Activated CD4-positive, alpha-beta T cell treated with anti-CD3 and anti-CD28 coated beads for 36 hours (primary cell): Measurements from ENCODE around the gene FXYD5. TPM values are rescaled to one million over a fixed set of nuclear protein-coding genes. Genes with fewer than 3 reads are reported as not detected.

Experiments used
- ATAC-seq: fragments of 200-7000 bp; cut with Tn5 transposase; one replicate; pipeline ENCODE4 v1.10.0; 2021; ENCODE audit warnings: mild to moderate bottlenecking, moderate library complexity
- CTCF ChIA-PET: fragments of 350-600 bp; sonication (Branson Sonifier 250); formaldehyde crosslinking; loops from one replicate; lab custom pipeline; 2021; ENCODE audit warnings: antibody characterized with exemption; lab: Charles Lee
- POLR2A ChIA-PET: fragments of 350-600 bp; sonication (Branson Sonifier 250); formaldehyde crosslinking; loops from one replicate; lab custom pipeline; 2021; ENCODE audit warnings: antibody characterized with exemption, inconsistent platforms; lab: Charles Lee
- DNase-seq: peaks from one replicate; pipeline ENCODE4 v3.0.0-alpha.2; 2020
- H3K27ac Mint-ChIP-seq: one replicate; pipeline ENCODE4 v1.8.0; 2021; ENCODE audit warnings: mixed read lengths
- H3K27me3 Mint-ChIP-seq: one replicate; pipeline ENCODE4 v1.8.0; 2021; ENCODE audit warnings: mixed read lengths
- H3K36me3 Mint-ChIP-seq: one replicate; pipeline ENCODE4 v1.8.0; 2021; ENCODE audit warnings: low read depth, mixed read lengths
- H3K4me1 Mint-ChIP-seq: one replicate; pipeline ENCODE4 v1.8.0; 2021; ENCODE audit warnings: mixed read lengths
- H3K4me3 Mint-ChIP-seq: one replicate; pipeline ENCODE4 v1.8.0; 2021; ENCODE audit warnings: mild to moderate bottlenecking, moderate library complexity, mixed read lengths
- H3K9me3 Mint-ChIP-seq: one replicate; pipeline ENCODE4 v1.8.0; 2021; ENCODE audit warnings: low read depth, mixed read lengths
- intact Hi-C, 2 experiments: fragments of 100-400 bp; cut with DNase I in 1 of 2; cut with micrococcal nuclease in 1 of 2; formaldehyde crosslinking; loops; one replicate each; pipeline versions ENCODE4 v1.14.2 to v1.15.1; 2022 to 2024; cut with DNase I, micrococcal nuclease
- total RNA-seq, 2 experiments: library from RNA; stranded (reverse); gene quantifications; one replicate each; pipeline ENCODE4 v1.2.3, GENCODE V29; 2021

The FXYD5 gene
- total RNA-seq, 2 experiments from 2014 or later: 261 to 358 TPM

DNA sequence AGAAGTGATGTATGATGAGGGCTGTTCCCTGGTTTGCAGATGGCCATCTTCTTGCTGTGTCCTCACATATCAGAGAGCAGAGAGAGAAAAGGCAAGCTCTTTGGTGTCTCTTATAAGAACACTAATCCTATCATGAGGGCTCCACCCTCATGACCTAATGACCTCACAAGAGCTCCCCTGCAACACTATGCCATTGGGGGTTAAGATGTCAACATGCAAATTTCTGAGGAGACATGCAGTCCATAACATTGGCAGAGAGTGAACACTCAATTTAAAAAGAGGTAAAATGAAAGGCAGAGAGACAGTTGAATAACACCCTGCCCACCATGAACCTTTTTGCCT, 63.1 kb downstream of the FXYD5 start:
- intact Hi-C loops: loop anchor here in 1 of 2 experiments (1.0 kb wide), 1 partner anchor 173 kb away; no protein-coding TSS in a partner anchor
- H3K9me3 Mint-ChIP-seq: peaks cover 15% of the 10 kb centered on the region
- ChIA-PET POLR2A (no interaction called here), CTCF (interaction anchor here (0.7 to 1.4 kb wide), 2 partner anchors 15 to 18 kb away, joined by 4 to 5 read pairs; no protein-coding TSS in a partner anchor)
- H3K36me3 Mint-ChIP-seq: peaks cover 1% of the 10 kb centered on the region
- ATAC-seq (no peak), DNase-seq (no peak)
- H3K4me3 Mint-ChIP-seq: no peak overlapping the region
- no peaks in the 10 kb centered on the region for H3K27me3 Mint-ChIP-seq
- peaks cover 43% of the 10 kb centered on the region for H3K4me1 Mint-ChIP-seq
- no peak overlapping the region for H3K27ac Mint-ChIP-seq

- DNase-seq: no peak
- Mint-ChIP-seq H3K4me1 (peaks cover 33% of the 10 kb centered on the region), H3K9me3 (peaks cover 15% of the 10 kb centered on the region), H3K27me3 (no peaks in the 10 kb centered on the region), H3K36me3 (peaks cover 1% of the 10 kb centered on the region), H3K4me3 (no peak overlapping the region), H3K27ac (no peak overlapping the region)
- intact Hi-C loops: no loop called here
- ChIA-PET POLR2A (no interaction called here), CTCF (interaction anchor here (0.8 to 1.0 kb wide), 2 partner anchors 22 to 35 kb away, joined by 3 read pairs; no protein-coding TSS in a partner anchor)
- no peak for ATAC-seq
Measured at GRCh38 chr19:35219008-35219407, 64.5 kb downstream of the FXYD5 start.

Other genes with a start within 250 kb of the FXYD5 start
- gene ZNF30, start 227.8 kb upstream of the FXYD5 start, total RNA-seq: 1 to 10 TPM; 5.7 to 6.2 TPM
- 1 to 10 TPM; 5.6 to 5.7 TPM for gene ZNF792, start 190.5 kb upstream of the FXYD5 start, total RNA-seq
- 100 to 1,000 TPM; 185 to 227 TPM for gene GRAMD1A, start 154.4 kb upstream of the FXYD5 start, total RNA-seq
- 1 to 10 TPM; 1.3 to 1.6 TPM for gene SCN1B, start 124.3 kb upstream of the FXYD5 start, total RNA-seq
- gene HPN, start 113.0 kb upstream of the FXYD5 start, total RNA-seq: under 1 TPM in 1 of 2 experiments, not detected in 1; 0.09 TPM
- gene FXYD3, start 38.9 kb upstream of the FXYD5 start, total RNA-seq: not detected
- under 1 TPM; 0.66 to 0.67 TPM for gene LGI4, start 19.7 kb upstream of the FXYD5 start, total RNA-seq
- 1 to 10 TPM; 1.9 to 2.4 TPM for gene FXYD1, start 15.9 kb upstream of the FXYD5 start, total RNA-seq
- under 1 TPM; 0.41 to 0.46 TPM for gene FXYD7, start 11.5 kb upstream of the FXYD5 start, total RNA-seq
- not detected for gene FAM187B, start 74.0 kb downstream of the FXYD5 start, total RNA-seq
- 10 to 100 TPM; 10.0 to 12.2 TPM for gene LSR, start 94.3 kb downstream of the FXYD5 start, total RNA-seq
- gene USF2, start 114.2 kb downstream of the FXYD5 start, total RNA-seq: 100 to 1,000 TPM; 116 to 154 TPM
- gene HAMP, start 127.8 kb downstream of the FXYD5 start, total RNA-seq: under 1 TPM; 0.25 to 0.30 TPM
- gene MAG, start 137.4 kb downstream of the FXYD5 start, total RNA-seq: under 1 TPM; 0.19 to 0.34 TPM
- gene CD22, start 174.5 kb downstream of the FXYD5 start, total RNA-seq: 1 to 10 TPM; 3.5 to 4.1 TPM
- gene FFAR1, start 193.2 kb downstream of the FXYD5 start, total RNA-seq: under 1 TPM; 0.23 to 0.35 TPM
- 1 to 10 TPM; 2.4 to 3.1 TPM for gene FFAR3, start 203.7 kb downstream of the FXYD5 start, total RNA-seq
- gene GPR42, start 216.3 kb downstream of the FXYD5 start, total RNA-seq: 1 to 10 TPM in 1 of 2 experiments, under 1 TPM in 1; 0.54 to 1.1 TPM